ENCODE data around the gene KIF1A.

The KIF1A gene, protein sequence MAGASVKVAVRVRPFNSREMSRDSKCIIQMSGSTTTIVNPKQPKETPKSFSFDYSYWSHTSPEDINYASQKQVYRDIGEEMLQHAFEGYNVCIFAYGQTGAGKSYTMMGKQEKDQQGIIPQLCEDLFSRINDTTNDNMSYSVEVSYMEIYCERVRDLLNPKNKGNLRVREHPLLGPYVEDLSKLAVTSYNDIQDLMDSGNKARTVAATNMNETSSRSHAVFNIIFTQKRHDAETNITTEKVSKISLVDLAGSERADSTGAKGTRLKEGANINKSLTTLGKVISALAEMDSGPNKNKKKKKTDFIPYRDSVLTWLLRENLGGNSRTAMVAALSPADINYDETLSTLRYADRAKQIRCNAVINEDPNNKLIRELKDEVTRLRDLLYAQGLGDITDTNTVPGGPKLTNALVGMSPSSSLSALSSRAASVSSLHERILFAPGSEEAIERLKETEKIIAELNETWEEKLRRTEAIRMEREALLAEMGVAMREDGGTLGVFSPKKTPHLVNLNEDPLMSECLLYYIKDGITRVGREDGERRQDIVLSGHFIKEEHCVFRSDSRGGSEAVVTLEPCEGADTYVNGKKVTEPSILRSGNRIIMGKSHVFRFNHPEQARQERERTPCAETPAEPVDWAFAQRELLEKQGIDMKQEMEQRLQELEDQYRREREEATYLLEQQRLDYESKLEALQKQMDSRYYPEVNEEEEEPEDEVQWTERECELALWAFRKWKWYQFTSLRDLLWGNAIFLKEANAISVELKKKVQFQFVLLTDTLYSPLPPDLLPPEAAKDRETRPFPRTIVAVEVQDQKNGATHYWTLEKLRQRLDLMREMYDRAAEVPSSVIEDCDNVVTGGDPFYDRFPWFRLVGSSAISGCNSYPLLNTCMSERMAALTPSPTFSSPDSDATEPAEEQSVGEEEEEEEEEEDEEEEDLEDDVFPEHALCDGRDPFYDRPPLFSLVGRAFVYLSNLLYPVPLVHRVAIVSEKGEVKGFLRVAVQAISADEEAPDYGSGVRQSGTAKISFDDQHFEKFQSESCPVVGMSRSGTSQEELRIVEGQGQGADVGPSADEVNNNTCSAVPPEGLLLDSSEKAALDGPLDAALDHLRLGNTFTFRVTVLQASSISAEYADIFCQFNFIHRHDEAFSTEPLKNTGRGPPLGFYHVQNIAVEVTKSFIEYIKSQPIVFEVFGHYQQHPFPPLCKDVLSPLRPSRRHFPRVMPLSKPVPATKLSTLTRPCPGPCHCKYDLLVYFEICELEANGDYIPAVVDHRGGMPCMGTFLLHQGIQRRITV (N-terminal part only)

DNA sequence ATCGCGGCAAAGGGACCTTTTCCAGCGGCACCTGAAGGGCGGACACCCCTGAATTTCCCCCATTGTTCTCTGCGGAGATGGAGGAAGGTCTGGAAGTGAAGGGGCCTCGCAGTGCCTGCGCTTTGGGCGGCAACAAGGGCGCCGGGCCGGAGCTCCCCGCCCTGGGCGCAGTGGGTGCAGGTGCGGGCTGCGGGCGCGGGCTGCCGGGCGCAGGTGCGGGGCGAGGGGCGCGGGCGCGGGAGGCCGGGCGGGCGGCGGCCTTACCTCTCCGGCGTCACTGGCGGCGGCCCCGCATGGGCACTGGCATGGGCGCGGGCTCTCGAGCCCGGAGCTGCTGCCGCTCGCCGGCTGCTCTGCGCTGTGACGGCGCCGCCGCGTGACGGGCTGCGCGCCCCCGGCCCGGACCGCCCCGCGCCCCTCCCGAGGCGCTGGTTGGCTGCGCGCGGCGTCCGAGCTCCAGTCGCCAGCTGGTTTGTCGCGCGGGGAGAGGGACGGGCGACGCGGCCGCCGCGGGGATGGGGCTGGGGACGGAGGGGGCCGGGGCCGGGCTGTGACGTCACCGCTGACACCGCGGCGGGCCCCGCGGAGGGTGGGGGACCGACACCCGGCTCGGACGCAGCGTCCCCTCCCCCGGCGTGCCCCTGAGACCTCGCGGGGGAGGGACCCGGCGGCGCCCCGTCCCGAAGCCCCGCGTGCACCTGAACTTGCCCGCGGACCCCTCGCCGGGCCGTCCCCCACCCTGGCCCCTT lies at the start of gene KIF1A:
Gene KIF1A, minus strand, starts transcription at position 362 of the 749 bp plus-strand sequence. CDS start 22,467 bp downstream, outside the sequence.
- no peak for DNase-seq (ENCODE audit: low read depth)

- no peak for DNase-seq (ENCODE audit: low read depth)
Measured at GRCh38 chr2:240869109-240869955, 49.3 kb upstream of the KIF1A start.

GRCh38 chr2:240868286-240869108 lies 48.5 kb upstream of the KIF1A start, which contains the start of gene AGXT:
Gene AGXT, plus strand, starts transcription at chr2:240868824. Its CDS starts 42 bp downstream, at chr2:240868866.
- DNase-seq (ENCODE audit: low read depth), result no peak

DNA sequence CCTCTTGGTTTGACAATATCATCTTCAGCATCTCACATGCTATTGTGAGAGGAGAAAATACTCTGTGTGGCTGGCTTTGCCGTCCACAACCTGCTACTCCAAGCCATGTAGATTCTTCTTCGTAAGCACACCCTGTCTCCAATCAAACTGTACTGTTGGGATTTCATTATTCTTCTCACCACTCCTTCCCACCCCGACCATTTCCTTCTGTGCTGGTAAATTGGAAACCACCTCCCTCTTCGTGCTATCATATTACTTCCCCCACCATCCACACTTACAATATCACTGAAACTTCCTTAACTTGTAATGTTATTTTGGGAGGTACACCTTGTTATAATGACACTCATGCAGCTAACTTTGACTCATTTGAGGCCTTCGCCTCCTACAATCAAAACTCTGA lies 45.4 kb upstream of the KIF1A start:
- DNase-seq (ENCODE audit: low read depth), result no peak

- no peak for DNase-seq (ENCODE audit: low read depth)
Measured at GRCh38 chr2:240864475-240864874, 44.5 kb upstream of the KIF1A start.

GRCh38 chr2:240861547-240861946 lies 41.5 kb upstream of the KIF1A start:
- no peak for DNase-seq (ENCODE audit: low read depth)

DNA sequence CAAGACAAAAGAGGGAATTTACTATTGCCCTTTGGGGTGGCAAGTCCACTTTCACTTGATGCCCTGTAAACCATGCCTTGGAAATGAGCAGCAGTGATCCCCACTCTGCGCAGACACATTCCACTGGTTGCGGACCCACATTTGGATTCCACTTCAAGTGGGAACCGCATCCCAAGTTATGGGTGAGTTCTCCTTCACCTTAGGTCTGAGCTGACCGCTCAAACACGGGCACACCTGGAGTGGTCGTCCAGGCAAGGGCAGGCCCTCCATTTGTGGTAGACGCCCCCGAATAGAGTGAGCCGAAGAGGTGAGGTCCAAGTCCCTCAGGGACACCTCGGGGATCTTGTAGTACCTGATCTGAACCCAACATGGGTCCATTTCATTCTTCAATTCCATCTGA lies 38.9 kb upstream of the KIF1A start:
- no peak for DNase-seq (ENCODE audit: low read depth)

DNA sequence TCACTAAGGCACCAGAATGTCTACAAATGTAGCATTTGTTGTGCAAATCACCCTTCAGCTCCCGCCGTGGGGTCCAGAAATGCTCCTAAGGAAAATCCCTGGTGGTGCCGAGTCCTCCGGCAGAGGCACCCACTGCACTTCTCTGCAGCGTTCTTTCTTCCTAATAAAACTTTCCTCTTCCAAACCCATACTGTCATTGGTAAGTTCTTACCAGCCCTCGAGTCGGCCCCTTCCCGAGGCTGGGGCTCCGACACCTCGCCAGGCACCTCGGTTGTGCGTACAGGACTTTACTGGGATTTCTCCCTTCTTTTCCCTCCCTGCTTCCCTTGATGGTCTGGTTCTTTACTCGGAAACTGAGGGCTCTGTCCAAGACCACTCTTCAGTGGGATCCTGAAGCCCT lies 38.3 kb upstream of the KIF1A start:
- no peak for DNase-seq (ENCODE audit: low read depth)

DNA sequence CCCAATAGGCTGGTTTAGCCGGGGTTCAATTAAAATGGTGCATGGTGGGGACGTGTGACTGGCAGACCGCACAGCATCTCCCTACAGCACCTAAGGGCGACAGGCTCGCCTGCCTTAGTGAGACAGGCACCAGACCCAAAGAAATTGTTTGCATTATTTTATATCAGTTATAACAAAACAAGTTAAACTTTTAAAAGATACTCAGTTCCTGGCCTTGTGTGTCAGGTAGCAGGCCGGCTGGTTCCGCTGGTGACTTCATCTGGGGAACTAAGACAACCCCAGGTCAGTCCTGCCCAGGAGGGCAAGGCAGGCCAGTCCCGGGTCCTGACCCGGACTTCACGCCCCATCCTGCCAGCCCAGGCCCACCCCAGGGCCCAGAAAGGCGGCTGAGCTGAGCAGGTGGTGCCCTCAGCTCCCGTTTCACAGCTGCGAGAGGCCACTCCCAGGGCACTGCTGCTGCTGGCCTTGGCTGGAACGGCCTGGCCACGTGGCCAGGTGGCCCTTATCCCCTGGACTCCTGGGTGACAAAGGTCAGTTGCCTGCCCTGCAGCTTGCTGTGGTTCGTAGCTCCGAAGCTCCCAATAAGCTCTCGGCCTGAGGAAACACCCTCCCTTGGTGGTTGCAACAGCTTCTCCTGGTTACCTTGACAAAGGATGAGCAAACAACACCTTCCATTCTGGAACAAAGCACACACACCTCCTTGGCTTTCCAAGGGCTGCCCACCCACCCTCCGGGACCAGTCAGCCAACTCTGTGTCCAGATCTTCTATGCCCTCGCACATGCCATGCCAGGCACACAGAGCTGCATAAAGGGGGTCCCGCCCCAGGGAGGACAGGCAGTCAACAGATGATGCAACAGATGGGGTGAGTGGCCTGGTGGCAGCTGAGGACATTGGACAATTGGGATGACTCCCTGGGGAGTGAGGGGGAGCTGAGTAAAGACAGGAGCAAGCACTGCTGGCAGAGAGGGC lies 37.3 kb upstream of the KIF1A start:
- no peak for DNase-seq (ENCODE audit: low read depth)

- no peak for DNase-seq (ENCODE audit: low read depth)
Measured at GRCh38 chr2:240856151-240856980, 36.3 kb upstream of the KIF1A start.

DNA sequence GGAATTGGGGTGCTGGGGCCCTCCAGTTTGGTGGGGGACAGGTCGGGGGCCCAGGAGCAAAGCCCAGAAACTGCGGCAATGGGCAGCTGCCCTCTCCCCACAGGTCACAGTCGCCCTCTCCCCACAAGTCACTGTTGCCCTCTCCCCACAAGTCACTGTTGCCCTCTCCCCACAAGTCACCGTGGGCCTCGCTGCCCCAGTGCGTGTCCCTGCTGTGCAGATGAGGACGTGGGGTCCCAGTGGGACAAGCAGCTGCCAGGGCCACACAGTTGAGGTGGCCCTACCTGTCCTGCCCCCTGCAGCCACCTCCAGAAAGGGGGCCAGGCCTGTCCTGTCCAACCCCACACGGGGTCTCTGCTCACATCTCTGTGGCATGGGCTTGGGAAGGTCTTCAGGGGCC lies 35.7 kb upstream of the KIF1A start:
- DNase-seq (ENCODE audit: low read depth), result no peak

DNA sequence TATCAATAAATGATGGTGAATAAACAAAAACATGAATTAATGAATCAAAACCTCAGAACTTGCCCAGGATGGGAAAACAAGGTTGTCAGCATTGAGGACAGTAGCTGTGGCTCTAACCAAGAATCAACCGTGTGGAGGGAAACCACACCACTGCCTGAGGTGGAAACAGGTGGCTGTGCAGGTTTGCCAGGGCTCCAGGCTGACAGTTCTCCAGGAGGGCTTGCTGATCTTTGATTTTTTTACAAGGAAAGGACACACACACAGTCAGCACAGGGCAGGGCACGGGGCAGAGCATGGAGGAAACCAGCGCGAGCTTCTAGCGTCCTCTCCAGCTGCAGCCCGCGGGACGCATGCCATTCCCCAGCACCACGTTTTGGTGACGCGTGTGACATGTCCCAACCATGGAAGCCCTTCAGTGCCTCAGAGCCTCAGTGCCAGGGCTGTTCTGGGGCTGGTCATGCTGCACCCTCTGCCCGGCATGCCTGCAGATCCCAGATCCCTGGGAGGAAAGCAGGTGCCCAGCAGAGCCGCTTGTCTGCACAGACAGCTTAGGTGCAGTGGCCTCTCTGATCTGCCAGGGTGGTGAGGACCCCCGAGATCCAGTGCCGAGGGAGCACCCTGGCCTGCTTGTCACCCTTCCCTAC lies 32.8 kb upstream of the KIF1A start:
- DNase-seq (ENCODE audit: low read depth), result no peak

GRCh38 chr2:240851078-240851991 lies 31.3 kb upstream of the KIF1A start:
- no peak for DNase-seq (ENCODE audit: low read depth)

DNA sequence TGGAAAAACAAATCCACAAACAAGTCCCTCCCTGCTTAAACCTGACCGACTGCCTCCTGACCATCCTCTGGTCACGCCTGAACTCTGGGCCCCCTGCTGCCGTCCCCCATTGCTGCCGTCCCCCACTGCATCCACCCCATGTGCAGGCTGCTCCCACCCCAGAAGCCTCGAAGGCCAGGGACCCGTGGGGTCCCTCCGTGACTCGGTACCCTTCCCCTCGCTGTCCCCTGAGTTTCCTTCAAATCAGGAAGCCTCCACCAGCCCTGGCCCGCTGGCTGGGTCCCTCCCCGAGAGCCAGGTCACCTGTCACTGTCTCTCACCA lies 30.7 kb upstream of the KIF1A start:
- DNase-seq (ENCODE audit: low read depth), result no peak

- no peak for DNase-seq (ENCODE audit: low read depth)
Measured at GRCh38 chr2:240850026-240850425, 30.0 kb upstream of the KIF1A start.
